NB4 (cell line): ENCODE data around the gene TMEM248.
"Not testable (repeated sequence)": the region's sequence is repeated elsewhere in the genome, so short reads cannot be mapped to it uniquely, and the experiment has no call there.

Experiments used
- MYC ChIP-seq: IDR thresholded peaks from 2 replicates; pipeline ENCODE4 v1.6.1; 2011; ENCODE audit warnings: low read depth, low read length
- POLR2A ChIP-seq: IDR thresholded peaks from 2 replicates; pipeline ENCODE4 v1.6.1; 2011; ENCODE audit warnings: mild to moderate bottlenecking; ENCODE audit not compliant: insufficient read length; ENCODE audit errors: extremely low read depth
- TF ChIP-seq, protein P1 (sequence below): IDR thresholded peaks from one replicate; pipeline ENCODE4 v1.5.1; 2012; ENCODE audit warnings: low read depth, low read length
- TF ChIP-seq, protein P2 (sequence below): IDR thresholded peaks from 2 replicates; pipeline ENCODE4 v1.6.1; 2011; ENCODE audit warnings: low read depth, low read length

- TF ChIP-seq, protein P1, sequence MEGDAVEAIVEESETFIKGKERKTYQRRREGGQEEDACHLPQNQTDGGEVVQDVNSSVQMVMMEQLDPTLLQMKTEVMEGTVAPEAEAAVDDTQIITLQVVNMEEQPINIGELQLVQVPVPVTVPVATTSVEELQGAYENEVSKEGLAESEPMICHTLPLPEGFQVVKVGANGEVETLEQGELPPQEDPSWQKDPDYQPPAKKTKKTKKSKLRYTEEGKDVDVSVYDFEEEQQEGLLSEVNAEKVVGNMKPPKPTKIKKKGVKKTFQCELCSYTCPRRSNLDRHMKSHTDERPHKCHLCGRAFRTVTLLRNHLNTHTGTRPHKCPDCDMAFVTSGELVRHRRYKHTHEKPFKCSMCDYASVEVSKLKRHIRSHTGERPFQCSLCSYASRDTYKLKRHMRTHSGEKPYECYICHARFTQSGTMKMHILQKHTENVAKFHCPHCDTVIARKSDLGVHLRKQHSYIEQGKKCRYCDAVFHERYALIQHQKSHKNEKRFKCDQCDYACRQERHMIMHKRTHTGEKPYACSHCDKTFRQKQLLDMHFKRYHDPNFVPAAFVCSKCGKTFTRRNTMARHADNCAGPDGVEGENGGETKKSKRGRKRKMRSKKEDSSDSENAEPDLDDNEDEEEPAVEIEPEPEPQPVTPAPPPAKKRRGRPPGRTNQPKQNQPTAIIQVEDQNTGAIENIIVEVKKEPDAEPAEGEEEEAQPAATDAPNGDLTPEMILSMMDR, result not testable (repeated sequence)
- TF ChIP-seq POLR2A, MYC: not testable (repeated sequence)
- TF ChIP-seq, protein P2, sequence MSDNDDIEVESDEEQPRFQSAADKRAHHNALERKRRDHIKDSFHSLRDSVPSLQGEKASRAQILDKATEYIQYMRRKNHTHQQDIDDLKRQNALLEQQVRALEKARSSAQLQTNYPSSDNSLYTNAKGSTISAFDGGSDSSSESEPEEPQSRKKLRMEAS, result not testable (repeated sequence)
Measured at GRCh38 chr7:67004145-67004544, 83.1 kb downstream of the TMEM248 start.
